BJ (cell line): ENCODE measurements around the gene ZCCHC7. TPM values are rescaled to one million over a fixed set of nuclear protein-coding genes. Genes with fewer than 3 reads are reported as not detected.
A peak's percentile ranks its signal among the peaks of the same experiment; 100 is the strongest.

Experiments used
- CTCF ChIA-PET: fragments of 350-600 bp; formaldehyde crosslinking; extraction: SDS; loops from one replicate; lab custom pipeline; 2021; ENCODE audit warnings: antibody characterized with exemption, inconsistent platforms; lab: Yijun Ruan, JAX
- POLR2A ChIA-PET: fragments of 300-600 bp; sonication (Branson Sonifier 250); formaldehyde crosslinking; extraction: SDS; loops from one replicate; lab custom pipeline; 2021; ENCODE audit warnings: antibody characterized with exemption; lab: Charles Lee
- DNase-seq: peaks from one replicate; pipeline ENCODE4 v3.0.0-alpha.2; 2011; ENCODE audit warnings: low read depth
- H3K27me3 ChIP-seq: 2 replicates; pipeline ENCODE4 v1.6.0; 2011; ENCODE audit warnings: low read length; ENCODE audit not compliant: control insufficient read depth, insufficient read depth
- H3K36me3 ChIP-seq: 2 replicates; pipeline ENCODE4 v1.5.1; 2011; ENCODE audit warnings: low read length; ENCODE audit not compliant: control insufficient read depth, insufficient read depth
- H3K4me3 ChIP-seq: 2 replicates; pipeline ENCODE4 v1.5.1; 2011; ENCODE audit warnings: low read depth, mild to moderate bottlenecking, control low read depth, low read length
- polyA plus RNA-seq: library from polyadenylated mRNA; depleted of rRNA; stranded (reverse); fragments of >200 nt; gene quantifications from 2 replicates; pipeline ENCODE4 v1.2.3, GENCODE V29; 2011
- TF ChIP-seq, protein P1 (sequence below): IDR thresholded peaks from 2 replicates; pipeline ENCODE4 v1.5.1; 2011; ENCODE audit warnings: low read depth, mild to moderate bottlenecking, control low read depth, inconsistent platforms, low read length, moderate library complexity; ENCODE audit not compliant: insufficient read depth

Gene ZCCHC7
- polyA plus RNA-seq, 1 experiment, result 23.2 TPM

DNA sequence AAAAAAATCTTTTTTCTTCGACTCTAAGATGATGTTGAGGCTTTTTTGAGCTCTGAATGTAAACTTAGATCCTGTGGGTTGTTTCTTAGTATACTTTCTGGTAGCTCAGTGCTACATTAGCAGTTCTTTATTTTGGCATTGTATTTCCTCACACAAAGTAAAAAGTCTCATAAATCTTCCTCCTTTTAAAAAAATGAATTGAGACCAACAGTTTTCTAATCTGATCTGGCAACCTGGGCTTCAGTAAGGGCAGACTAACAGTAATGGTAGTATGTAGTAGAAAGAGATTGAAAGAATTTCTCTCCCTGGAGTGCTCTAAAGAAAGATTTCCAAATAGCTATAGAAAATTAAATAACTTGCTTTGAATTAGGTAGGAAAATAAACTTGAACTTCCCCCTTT, 31.4 kb downstream of the ZCCHC7 start:
- Histone ChIP-seq H3K36me3 (peaks cover 3% of the 10 kb centered on the region), H3K27me3 (no peaks in the 10 kb centered on the region), H3K4me3 (no peak overlapping the region)
- TF ChIP-seq, protein P1, sequence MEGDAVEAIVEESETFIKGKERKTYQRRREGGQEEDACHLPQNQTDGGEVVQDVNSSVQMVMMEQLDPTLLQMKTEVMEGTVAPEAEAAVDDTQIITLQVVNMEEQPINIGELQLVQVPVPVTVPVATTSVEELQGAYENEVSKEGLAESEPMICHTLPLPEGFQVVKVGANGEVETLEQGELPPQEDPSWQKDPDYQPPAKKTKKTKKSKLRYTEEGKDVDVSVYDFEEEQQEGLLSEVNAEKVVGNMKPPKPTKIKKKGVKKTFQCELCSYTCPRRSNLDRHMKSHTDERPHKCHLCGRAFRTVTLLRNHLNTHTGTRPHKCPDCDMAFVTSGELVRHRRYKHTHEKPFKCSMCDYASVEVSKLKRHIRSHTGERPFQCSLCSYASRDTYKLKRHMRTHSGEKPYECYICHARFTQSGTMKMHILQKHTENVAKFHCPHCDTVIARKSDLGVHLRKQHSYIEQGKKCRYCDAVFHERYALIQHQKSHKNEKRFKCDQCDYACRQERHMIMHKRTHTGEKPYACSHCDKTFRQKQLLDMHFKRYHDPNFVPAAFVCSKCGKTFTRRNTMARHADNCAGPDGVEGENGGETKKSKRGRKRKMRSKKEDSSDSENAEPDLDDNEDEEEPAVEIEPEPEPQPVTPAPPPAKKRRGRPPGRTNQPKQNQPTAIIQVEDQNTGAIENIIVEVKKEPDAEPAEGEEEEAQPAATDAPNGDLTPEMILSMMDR, result no peak
- DNase-seq, result no peak
- ChIA-PET POLR2A (no interaction called here), CTCF (no interaction called here)

DNA sequence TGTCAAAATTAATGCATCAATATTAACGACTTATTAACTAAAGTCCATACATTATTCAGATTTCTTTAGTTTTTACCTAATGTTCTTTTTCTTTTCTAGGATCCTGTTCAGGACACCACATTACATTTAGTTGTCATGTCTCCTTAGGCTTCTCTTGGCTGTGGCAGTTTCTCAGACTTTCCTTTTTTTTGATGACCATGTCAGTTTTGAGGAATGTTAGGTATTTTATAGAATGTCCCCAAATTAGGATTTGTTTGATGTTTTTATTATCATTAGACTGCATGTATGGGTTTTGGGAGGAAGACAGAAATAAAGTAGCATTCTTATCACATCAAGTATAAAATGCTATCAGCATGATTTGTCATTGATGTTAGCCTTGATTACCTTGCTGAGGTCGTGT, 32.0 kb downstream of the ZCCHC7 start:
- DNase-seq, result no peak
- ChIA-PET CTCF (no interaction called here), POLR2A (no interaction called here)
- no peak overlapping the region for H3K4me3 ChIP-seq
- H3K27me3 ChIP-seq, result no peaks in the 10 kb centered on the region
- peaks cover 3% of the 10 kb centered on the region for H3K36me3 ChIP-seq
- TF ChIP-seq, protein P1, result no peak

DNA sequence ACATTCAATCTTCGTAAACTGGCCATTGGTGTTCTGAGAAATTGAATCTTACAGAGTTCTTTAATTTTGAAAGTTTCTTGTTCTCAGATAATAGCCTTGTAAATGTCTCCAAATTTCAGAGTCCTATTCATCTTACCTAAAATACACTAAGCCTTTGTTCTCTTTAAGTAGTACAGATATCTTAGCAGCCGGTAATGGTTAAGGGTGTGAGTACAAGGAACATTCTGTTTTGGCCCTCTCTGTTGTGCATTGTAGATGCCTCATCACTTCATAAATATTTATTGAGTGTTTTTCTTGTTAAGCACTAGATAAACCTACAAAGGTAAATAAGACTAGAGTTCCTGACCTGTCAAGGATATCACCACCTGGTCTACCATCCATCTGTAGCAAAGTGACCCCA, 35.2 kb downstream of the ZCCHC7 start:
- TF ChIP-seq, protein P1, result no peak
- H3K4me3 ChIP-seq, result no peak overlapping the region
- H3K27me3 ChIP-seq, result no peaks in the 10 kb centered on the region
- ChIA-PET POLR2A (no interaction called here), CTCF (no interaction called here)
- peaks cover 2% of the 10 kb centered on the region; the same call in 1 of the 2 replicates for H3K36me3 ChIP-seq
- DNase-seq, result no peak

DNA sequence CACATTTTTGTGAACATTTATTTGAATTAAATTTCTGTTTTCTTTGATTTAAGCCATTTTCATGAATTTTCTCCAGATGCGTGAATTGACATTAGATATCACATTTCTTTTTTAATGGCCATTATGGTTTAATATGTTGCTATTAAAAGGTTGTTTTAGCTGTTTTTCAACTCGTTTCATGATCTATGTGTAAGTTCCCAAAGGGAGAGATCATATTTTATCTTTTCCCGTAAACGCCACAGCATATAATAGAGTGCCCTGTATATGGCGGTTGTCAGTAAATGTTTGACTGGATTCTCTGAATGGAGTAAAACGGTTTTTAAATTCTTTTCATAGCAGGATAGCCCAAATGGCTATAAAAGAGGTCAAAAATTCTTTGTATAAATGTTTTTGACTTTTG, 35.8 kb downstream of the ZCCHC7 start:
- peak; percentile 3 for DNase-seq
- Histone ChIP-seq H3K36me3 (peaks cover 2% of the 10 kb centered on the region; the same call in 1 of the 2 replicates), H3K27me3 (no peaks in the 10 kb centered on the region), H3K4me3 (no peak overlapping the region)
- TF ChIP-seq, protein P1, result no peak
- POLR2A ChIA-PET, result no interaction called here
- CTCF ChIA-PET, result no interaction called here

DNA sequence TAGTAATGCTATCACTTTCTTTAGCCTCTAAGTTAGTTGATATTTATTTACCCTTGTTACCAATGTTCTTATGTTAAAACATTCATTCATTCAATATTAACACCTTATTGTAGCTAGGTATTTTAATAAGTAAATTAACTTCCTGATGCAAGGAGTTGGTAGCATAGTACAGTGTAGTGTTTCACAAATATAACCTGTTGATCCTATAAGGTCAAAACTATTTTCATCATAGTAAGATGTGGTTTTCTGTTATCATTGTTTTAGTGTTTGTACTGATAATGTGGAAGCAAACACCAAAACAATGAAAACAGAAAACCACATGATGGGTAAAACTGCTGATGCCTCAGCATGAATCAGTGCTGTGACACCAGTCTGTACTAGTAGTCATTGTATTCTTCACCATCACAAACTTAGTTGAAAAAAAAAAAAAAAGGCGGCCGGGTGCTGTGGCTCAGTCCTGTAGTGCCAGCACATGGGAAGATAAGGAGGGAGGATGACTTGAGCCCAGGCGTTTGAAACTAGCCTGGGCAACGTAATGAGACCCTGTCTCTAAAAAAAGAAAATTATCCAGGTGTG, 36.5 kb downstream of the ZCCHC7 start:
- POLR2A ChIA-PET, result no interaction called here
- Histone ChIP-seq H3K36me3 (peaks cover 2% of the 10 kb centered on the region; the same call in 1 of the 2 replicates), H3K27me3 (no peaks in the 10 kb centered on the region), H3K4me3 (no peak overlapping the region)
- DNase-seq, result no peak
- TF ChIP-seq, protein P1, result no peak
- CTCF ChIA-PET, result no interaction called here
